K562 (cell line): ENCODE results near the gene PKD1L1. TPM values are rescaled to one million over a fixed set of nuclear protein-coding genes. Genes with fewer than 3 reads are reported as not detected.

Experiments used
- ATAC-seq: fragments of 200-7000 bp; cut with Tn5 transposase; 3 replicates; pipeline ENCODE4 v1.9.1; 2020; ENCODE audit warnings: moderate library complexity
- BruUV-seq: library from RNA; stranded (reverse); fragments of 400-500 nt; replicated peaks from 2 replicates; lab custom pipeline; 2021; lab: Mats Ljungman, UMichigan
- CTCF ChIA-PET: fragments of 300-600 bp; formaldehyde crosslinking; extraction: SDS; loops from one replicate; lab custom pipeline; 2021; ENCODE audit warnings: low intra/inter-chr PET ratio; lab: Yijun Ruan, JAX
- POLR2A ChIA-PET: fragments of 300-600, 350-650 bp; sonication (Branson Sonifier 250); formaldehyde crosslinking; extraction: SDS; loops from one replicate; lab custom pipeline; 2021; ENCODE audit warnings: antibody characterized with exemption, inconsistent platforms; lab: Yijun Ruan, JAX
- DNase-seq, 4 experiments: peaks; one replicate each; pipeline versions ENCODE4 v3.0.0 to v3.0.0-alpha.2; 2011 to 2018; ENCODE audit warnings: low spot score in 3 of 4, mixed read lengths in 3 of 4; ENCODE audit errors: extremely low read depth in 1 of 4
- FAIRE-seq: peaks from 2 replicates; lab custom pipeline; 2011; peaks lifted over from hg19 to GRCh38; lab: Jason Lieb, UNC
- H2AFZ ChIP-seq: 2 replicates; pipeline ENCODE4 v1.6.0; 2011; ENCODE audit warnings: low read depth, low read length, control low read depth, inconsistent platforms
- H3K27ac ChIP-seq: fragments of 200-600 bp; 3 replicates; pipeline ENCODE4 v1.8.0; 2011; ENCODE audit warnings: low read depth, mild to moderate bottlenecking, control low read depth, inconsistent platforms, low read length, moderate library complexity, mixed read lengths; ENCODE audit errors: extremely low read depth
- H3K27me3 ChIP-seq, 2 experiments: fragments of 300-600 bp in 1 of 2; 2 replicates in 1 of 2; 3 replicates in 1 of 2; pipeline versions ENCODE4 v1.6.0 to v1.8.0; 2011; ENCODE audit warnings: inconsistent platforms in 2 of 2, low read length in 2 of 2, mild to moderate bottlenecking in 1 of 2, mixed read lengths in 1 of 2, moderate library complexity in 1 of 2; ENCODE audit not compliant: control insufficient read depth in 2 of 2, insufficient read depth in 2 of 2
- H3K36me3 ChIP-seq: fragments of 300-600 bp; 3 replicates; pipeline ENCODE4 v1.8.0; 2011; ENCODE audit warnings: mild to moderate bottlenecking, low read length, inconsistent platforms; ENCODE audit not compliant: control insufficient read depth, insufficient read depth
- H3K4me1 ChIP-seq, 2 experiments: fragments of 200-600 bp in 1 of 2; replicated peaks in 1 of 2; 2 replicates in 1 of 2; 3 replicates in 1 of 2; pipeline versions ENCODE4 v1.5.1 to v1.8.0; 2011; ENCODE audit warnings: inconsistent platforms in 2 of 2, low read length in 2 of 2, mild to moderate bottlenecking in 1 of 2, mixed read lengths in 1 of 2, moderate library complexity in 1 of 2; ENCODE audit not compliant: control insufficient read depth in 2 of 2, insufficient read depth in 2 of 2
- H3K4me2 ChIP-seq: 2 replicates; pipeline ENCODE4 v1.6.1; 2011; ENCODE audit warnings: low read length, control low read depth, inconsistent platforms, mixed read lengths; ENCODE audit not compliant: insufficient read depth
- H3K4me3 ChIP-seq: fragments of 200-600 bp; sonication (generic), shearing (Covaris generic); 2 replicates; pipeline ENCODE4 v1.5.1; 2016; ENCODE audit warnings: control low read depth, inconsistent platforms
- H3K79me2 ChIP-seq: fragments of 200-600 bp; 3 replicates; pipeline ENCODE4 v1.8.0; 2011; ENCODE audit warnings: low read length, inconsistent platforms; ENCODE audit not compliant: control insufficient read depth, insufficient read depth
- H3K9ac ChIP-seq, 2 experiments: 2 replicates each; pipeline versions ENCODE4 v1.6.0 to v1.6.1; 2011; ENCODE audit warnings: low read depth in 2 of 2, low read length in 2 of 2, control low read depth in 1 of 2, inconsistent platforms in 1 of 2, mild to moderate bottlenecking in 1 of 2, mixed read lengths in 1 of 2; ENCODE audit not compliant: insufficient read depth in 1 of 2
- H3K9me1 ChIP-seq: one replicate; pipeline ENCODE4 v1.6.0; 2011; ENCODE audit warnings: inconsistent platforms, mild to moderate bottlenecking, low read length, moderate library complexity; ENCODE audit not compliant: control insufficient read depth, insufficient read depth
- H3K9me3 ChIP-seq: replicated peaks from 2 replicates; pipeline ENCODE4 v1.5.1; 2011; ENCODE audit warnings: low read depth, low read length, inconsistent platforms; ENCODE audit not compliant: control insufficient read depth, insufficient read depth
- H4K20me1 ChIP-seq: replicated peaks from 2 replicates; pipeline ENCODE4 v1.6.1; 2011; ENCODE audit warnings: low read length, inconsistent platforms, mixed read lengths; ENCODE audit not compliant: control insufficient read depth, insufficient read depth
- CEBPB ChIP-seq: fragments of 450-650 bp; IDR thresholded peaks from 2 replicates; pipeline ENCODE4 v1.6.1; 2016; ENCODE audit warnings: missing genetic modification characterization, missing compliant biosample characterization
- CREB3 ChIP-seq: fragments of 450-650 bp; conservative IDR thresholded peaks from 2 replicates; pipeline ENCODE4 v1.6.1; 2016; ENCODE audit warnings: missing genetic modification characterization, low read depth, mild to moderate bottlenecking, missing compliant biosample characterization, moderate library complexity
- ERF ChIP-seq: fragments of 450-650 bp; formaldehyde crosslinking; IDR thresholded peaks from 2 replicates; pipeline ENCODE4 v1.4.0; 2020; ENCODE audit warnings: mild to moderate bottlenecking, mixed read lengths
- JUNB ChIP-seq: fragments of 450-650 bp; formaldehyde crosslinking; conservative IDR thresholded peaks from 2 replicates; pipeline ENCODE4 v1.4.0; 2020; ENCODE audit warnings: mild to moderate bottlenecking
- LEF1 ChIP-seq: fragments of 450-650 bp; IDR thresholded peaks from 2 replicates; pipeline ENCODE4 v1.6.1; 2016; ENCODE audit warnings: mild to moderate bottlenecking
- MEF2A ChIP-seq: IDR thresholded peaks from 2 replicates; pipeline ENCODE4 v1.6.1; 2011; ENCODE audit warnings: low read depth, mild to moderate bottlenecking, low read length, moderate library complexity; ENCODE audit not compliant: control insufficient read depth
- NCOA4 ChIP-seq: fragments of 450-650 bp; IDR thresholded peaks from 2 replicates; pipeline ENCODE4 v1.6.1; 2018; ENCODE audit warnings: mild to moderate bottlenecking; ENCODE audit not compliant: partially characterized antibody
- NUFIP1 ChIP-seq: fragments of 450-650 bp; IDR thresholded peaks from 2 replicates; pipeline ENCODE4 v1.6.1; 2018; ENCODE audit not compliant: partially characterized antibody
- RFX1 ChIP-seq: fragments of 450-650 bp; IDR thresholded peaks from 2 replicates; pipeline ENCODE4 v1.6.1; 2016; ENCODE audit warnings: mild to moderate bottlenecking, moderate library complexity
- SMARCB1 ChIP-seq: IDR thresholded peaks from 2 replicates; pipeline ENCODE4 v1.6.1; 2011; ENCODE audit warnings: improper control_type of control experiment, low read depth; ENCODE audit not compliant: insufficient read length
- U2AF2 ChIP-seq: fragments of 200-400 bp; formaldehyde crosslinking; optimal IDR thresholded peaks from 2 replicates; pipeline ENCODE3; 2017; ENCODE audit warnings: low read depth, mild to moderate bottlenecking, low read length
- ZBTB17 ChIP-seq: fragments of 450-650 bp; formaldehyde crosslinking; IDR thresholded peaks from 2 replicates; pipeline ENCODE4 v1.4.0; 2020; ENCODE audit warnings: mild to moderate bottlenecking
- ZFP36 ChIP-seq: fragments of 150-350 bp; IDR thresholded peaks from 2 replicates; pipeline ENCODE4 v1.6.1; 2018; ENCODE audit warnings: low read length, low read depth; ENCODE audit not compliant: partially characterized antibody
- ZNF239 ChIP-seq: fragments of 250-450 bp; sonication (Bioruptor Pico); IDR thresholded peaks from 2 replicates; pipeline ENCODE4 v1.4.0; 2020; ENCODE audit warnings: mild to moderate bottlenecking
- WGBS: fragments of 100-300 bp; shearing (Covaris generic); methylation state at CpG from one replicate; pipeline ENCODE4 v1.1.6; 2016; ENCODE audit warnings: low coverage, mixed read lengths; ENCODE audit not compliant: insufficient coverage; ENCODE audit errors: missing lambda C conversion rate; 5-methylcytosine and 5-hydroxymethylcytosine counted together
- in situ Hi-C: fragments of 300-500 bp; cut with MboI; formaldehyde crosslinking; loops from 4 replicates; pipeline ENCODE4 v1.15.0; 2018; ENCODE audit warnings: inconsistent platforms, mixed read lengths
- intact Hi-C: fragments of 100-400 bp; cut with micrococcal nuclease; formaldehyde crosslinking; loops from 2 replicates; pipeline ENCODE4 v1.14.2; 2022
- polyA plus RNA-seq, 8 experiments: library from polyadenylated mRNA; depleted of rRNA in 4 of 8; stranded (reverse) in 5 of 8; unstranded in 3 of 8; fragments of >200 nt; fragmentation: Nextera tagmentation in 2 of 8; fragmentation: Illumina TruSeq in 1 of 8; extraction: Ambion mirVana in 2 of 8; extraction: Trizol in 1 of 8; gene quantifications; 2 replicates each; pipeline versions ENCODE4 v1.2.1 to v1.2.3, GENCODE V29; 2011 to 2014; ENCODE audit warnings: inconsistent platforms in 1 of 8, missing spikeins in 1 of 8
- total RNA-seq, 7 experiments: library from RNA; depleted of rRNA in 6 of 7; stranded (reverse); fragments of >200 nt in 6 of 7; fragmentation: Illumina TruSeq in 2 of 7; extraction: Trizol in 2 of 7; gene quantifications; 2 replicates each; pipeline versions ENCODE4 v1.2.1 to v1.2.3, GENCODE V29; 2011 to 2021; ENCODE audit warnings: low replicate concordance in 1 of 7
- TF ChIP-seq, protein P1 (sequence below): fragments of 250-450 bp; sonication (Bioruptor Pico); IDR thresholded peaks from 2 replicates; pipeline ENCODE4 v1.5.0; 2021

Gene PKD1L1
- total and polyA plus RNA-seq, 9 of the 15 experiments (the other 6 are each of a cell fraction or from before 2014, with no cell fraction given): 0.01 to 0.02 TPM; not detected in 7

GRCh38 chr7:47885309-47885986 lies 62.8 kb downstream of the PKD1L1 start:
- no peaks in the 10 kb centered on the region for H3K36me3 ChIP-seq
- no peaks in the 10 kb centered on the region for H3K9me1 ChIP-seq
- POLR2A ChIA-PET: no interaction called here
- in situ Hi-C loops: no loop called here
- H2AFZ ChIP-seq: no peak overlapping the region
- FAIRE-seq (no peak), ATAC-seq (no peak), DNase-seq (no peak)
- no peaks in the 10 kb centered on the region for H3K9me3 ChIP-seq
- H3K4me2 ChIP-seq: no peak overlapping the region
- CTCF ChIA-PET: no interaction called here
- H3K27ac ChIP-seq: no peak overlapping the region
- peak; percentile 35; the same call in 1 of the 2 replicates for TF ChIP-seq CEBPB (tag)
- TF ChIP-seq, protein P1, sequence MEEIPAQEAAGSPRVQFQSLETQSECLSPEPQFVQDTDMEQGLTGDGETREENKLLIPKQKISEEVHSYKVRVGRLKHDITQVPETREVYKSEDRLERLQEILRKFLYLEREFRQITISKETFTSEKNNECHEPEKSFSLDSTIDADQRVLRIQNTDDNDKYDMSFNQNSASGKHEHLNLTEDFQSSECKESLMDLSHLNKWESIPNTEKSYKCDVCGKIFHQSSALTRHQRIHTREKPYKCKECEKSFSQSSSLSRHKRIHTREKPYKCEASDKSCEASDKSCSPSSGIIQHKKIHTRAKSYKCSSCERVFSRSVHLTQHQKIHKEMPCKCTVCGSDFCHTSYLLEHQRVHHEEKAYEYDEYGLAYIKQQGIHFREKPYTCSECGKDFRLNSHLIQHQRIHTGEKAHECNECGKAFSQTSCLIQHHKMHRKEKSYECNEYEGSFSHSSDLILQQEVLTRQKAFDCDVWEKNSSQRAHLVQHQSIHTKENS (CRISPR knock-in tag): no peak
- TF ChIP-seq, all 486 proteins: peak for 1
- intact Hi-C loops: no loop called here
- under 1% methylated on average over 10 of the region's 10 CpGs for WGBS
- H4K20me1 ChIP-seq: no peaks in the 10 kb centered on the region; the same call in 1 of the 2 replicates
- peaks cover 0 to 53% of the 10 kb centered on the region in 2 experiments; a peak in 4 of 5 replicates for H3K27me3 ChIP-seq
- no TSS peak for BruUV-seq
- H3K4me1 ChIP-seq: no peaks in the 10 kb centered on the region
- no peak overlapping the region for H3K9ac ChIP-seq
- no peaks in the 10 kb centered on the region for H3K79me2 ChIP-seq
- no peak overlapping the region for H3K4me3 ChIP-seq

DNA sequence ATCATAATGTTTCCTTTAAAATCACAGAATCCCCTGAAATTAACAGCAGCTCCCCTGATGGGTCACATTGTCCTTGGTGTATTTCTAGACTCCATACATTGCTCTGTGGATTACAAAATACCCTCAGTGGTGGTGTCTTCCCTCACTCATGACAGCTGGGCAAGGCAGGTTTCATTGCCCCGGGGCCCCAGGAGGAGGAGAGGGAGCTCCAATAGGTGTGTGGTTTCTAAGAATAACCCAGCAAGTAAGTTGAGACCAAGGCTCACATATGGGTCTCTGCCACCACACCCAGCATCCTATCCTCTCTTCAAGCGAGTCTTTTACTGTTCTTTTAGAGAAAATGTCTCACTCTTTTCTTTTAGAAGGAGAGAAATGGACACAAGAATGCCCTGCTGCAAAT lies 63.6 kb downstream of the PKD1L1 start:
- FAIRE-seq (no peak), ATAC-seq (no peak), DNase-seq (no peak)
- POLR2A ChIA-PET: interaction anchor here (0.5 kb wide), 1 partner anchor 12 kb away, joined by 3 read pairs; no protein-coding TSS in a partner anchor
- intact Hi-C loops: no loop called here
- in situ Hi-C loops: no loop called here
- Histone ChIP-seq H3K27ac (no peak overlapping the region), H3K9me3 (no peaks in the 10 kb centered on the region), H3K27me3 (peaks cover 0 to 46% of the 10 kb centered on the region in 2 experiments; a peak in 4 of 5 replicates), H3K36me3 (no peaks in the 10 kb centered on the region), H3K4me1 (no peaks in the 10 kb centered on the region), H3K79me2 (no peaks in the 10 kb centered on the region), H3K9me1 (no peaks in the 10 kb centered on the region), H4K20me1 (no peaks in the 10 kb centered on the region; the same call in 1 of the 2 replicates), H2AFZ (no peak overlapping the region), H3K9ac (no peak overlapping the region), H3K4me2 (no peak overlapping the region), H3K4me3 (no peak overlapping the region)
- 0% methylated on average over 2 of the region's 2 CpGs for WGBS
- no TSS peak for BruUV-seq
- CTCF ChIA-PET: no interaction called here
- no peak for TF ChIP-seq ZBTB17 (CRISPR knock-in tag)
- no peak for TF ChIP-seq JUNB (CRISPR knock-in tag)
- no peak for TF ChIP-seq ZFP36
- no peak for TF ChIP-seq MEF2A
- TF ChIP-seq U2AF2: no peak
- no peak for TF ChIP-seq SMARCB1
- no peak for TF ChIP-seq ERF
- TF ChIP-seq NUFIP1: no peak
- no peak for TF ChIP-seq LEF1
- no peak for TF ChIP-seq CREB3
- TF ChIP-seq RFX1: no peak
- no peak for TF ChIP-seq NCOA4
- no peak for TF ChIP-seq ZNF239 (CRISPR knock-in tag)
